K562 (cell line): ENCODE results near the gene MMP28. TPM values are rescaled to one million over a fixed set of nuclear protein-coding genes. Genes with fewer than 3 reads are reported as not detected.

ENCODE experiments used
- ATF7 ChIP-seq: fragments of 450-650 bp; IDR thresholded peaks from 2 replicates; pipeline ENCODE4 v1.7.1; 2014; ENCODE audit warnings: mild to moderate bottlenecking, moderate library complexity
- CBFA2T3 ChIP-seq: fragments of 450-650 bp; IDR thresholded peaks from 2 replicates; pipeline ENCODE4 v1.6.1; 2017
- ETV1 ChIP-seq: fragments of 450-650 bp; conservative IDR thresholded peaks from 2 replicates; pipeline ENCODE4 v1.6.1; 2016; ENCODE audit warnings: missing genetic modification characterization, control low read depth, low read depth, missing compliant biosample characterization
- FOXA3 ChIP-seq, 2 experiments: fragments of 450-650 bp in 1 of 2; sonication (generic) in 1 of 2; formaldehyde crosslinking; IDR thresholded peaks in 1 of 2; conservative IDR thresholded peaks in 1 of 2; 2 replicates each; pipeline versions ENCODE4 v1.4.0 to v1.8.0; 2020 to 2022; ENCODE audit warnings: mild to moderate bottlenecking in 2 of 2, missing genetic modification reagents in 1 of 2
- FOXP1 ChIP-seq: sonication (generic); formaldehyde crosslinking; IDR thresholded peaks from 2 replicates; pipeline ENCODE4 v1.8.0; 2022; ENCODE audit warnings: mild to moderate bottlenecking, missing genetic modification reagents
- HEY1 ChIP-seq: fragments of 250-450 bp; sonication (Bioruptor Pico); IDR thresholded peaks from 2 replicates; pipeline ENCODE4 v1.5.0; 2020; ENCODE audit warnings: mild to moderate bottlenecking, moderate library complexity, borderline replicate concordance
- NCOA2 ChIP-seq, 2 experiments: fragments of 450-650 bp; IDR thresholded peaks; 2 replicates each; pipeline ENCODE4 v1.6.1; 2018; ENCODE audit warnings: mild to moderate bottlenecking in 2 of 2, moderate library complexity in 1 of 2; ENCODE audit not compliant: partially characterized antibody in 2 of 2
- PPARD ChIP-seq: fragments of 250-450 bp; sonication (Bioruptor Pico); IDR thresholded peaks from 2 replicates; pipeline ENCODE4 v1.8.0; 2022; ENCODE audit warnings: inconsistent platforms, mild to moderate bottlenecking, moderate library complexity
- PTBP1 ChIP-seq: fragments of 200-400 bp; formaldehyde crosslinking; IDR thresholded peaks from 2 replicates; pipeline ENCODE4 v1.6.1; 2017; ENCODE audit warnings: low read depth, low read length
- RAD21 ChIP-seq, 2 experiments: fragments of 250-450 bp in 1 of 2; fragments of 450-650 bp in 1 of 2; sonication (Bioruptor Pico) in 1 of 2; formaldehyde crosslinking in 1 of 2; IDR thresholded peaks in 1 of 2; conservative IDR thresholded peaks in 1 of 2; 2 replicates each; pipeline versions ENCODE4 v1.4.0 to v1.8.0; 2020 to 2022; ENCODE audit warnings: mild to moderate bottlenecking in 2 of 2, moderate library complexity in 1 of 2
- SMARCE1 ChIP-seq: fragments of 450-650 bp; IDR thresholded peaks from 2 replicates; pipeline ENCODE4 v1.7.1; 2016; ENCODE audit warnings: mild to moderate bottlenecking
- ZBED1 ChIP-seq: IDR thresholded peaks from 2 replicates; pipeline ENCODE4 v1.6.1; 2014
- ZNF133 ChIP-seq: fragments of 250-450 bp; sonication (Bioruptor Pico); IDR thresholded peaks from 2 replicates; pipeline ENCODE4 v1.4.0; 2020; ENCODE audit warnings: mild to moderate bottlenecking
- ZNF347 ChIP-seq: fragments of 450-650 bp; formaldehyde crosslinking; IDR thresholded peaks from 2 replicates; pipeline ENCODE4 v1.4.0; 2020; ENCODE audit warnings: low read depth, mild to moderate bottlenecking, moderate library complexity
- ZNF586 ChIP-seq: fragments of 450-650 bp; formaldehyde crosslinking; conservative IDR thresholded peaks from 2 replicates; pipeline ENCODE4 v1.4.0; 2020; ENCODE audit warnings: mild to moderate bottlenecking, moderate library complexity
- ZNF764 ChIP-seq: fragments of 250-450 bp; sonication (Bioruptor Pico); IDR thresholded peaks from 2 replicates; pipeline ENCODE4 v1.4.0; 2020; ENCODE audit warnings: low read depth, mild to moderate bottlenecking, moderate library complexity
- polyA plus RNA-seq, 8 experiments: library from polyadenylated mRNA; depleted of rRNA in 4 of 8; stranded (reverse) in 5 of 8; unstranded in 3 of 8; fragments of >200 nt; fragmentation: Nextera tagmentation in 2 of 8; fragmentation: Illumina TruSeq in 1 of 8; extraction: Ambion mirVana in 2 of 8; extraction: Trizol in 1 of 8; gene quantifications; 2 replicates each; pipeline versions ENCODE4 v1.2.1 to v1.2.3, GENCODE V29; 2011 to 2014; ENCODE audit warnings: inconsistent platforms in 1 of 8, missing spikeins in 1 of 8
- total RNA-seq, 7 experiments: library from RNA; depleted of rRNA in 6 of 7; stranded (reverse); fragments of >200 nt in 6 of 7; fragmentation: Illumina TruSeq in 2 of 7; extraction: Trizol in 2 of 7; gene quantifications; 2 replicates each; pipeline versions ENCODE4 v1.2.1 to v1.2.3, GENCODE V29; 2011 to 2021; ENCODE audit warnings: low replicate concordance in 1 of 7
- TF ChIP-seq, protein P1 (sequence below): fragments of 450-650 bp; formaldehyde crosslinking; IDR thresholded peaks from 2 replicates; pipeline ENCODE4 v1.4.0; 2020; ENCODE audit warnings: mild to moderate bottlenecking, moderate library complexity
- TF ChIP-seq, protein P2 (sequence below): sonication (generic); formaldehyde crosslinking; IDR thresholded peaks from 2 replicates; pipeline ENCODE4 v1.8.0; 2022; ENCODE audit warnings: missing genetic modification reagents, mild to moderate bottlenecking, borderline replicate concordance
- TF ChIP-seq, protein P3 (sequence below): sonication (generic); formaldehyde crosslinking; IDR thresholded peaks from 2 replicates; pipeline ENCODE4 v1.8.0; 2022; ENCODE audit warnings: mild to moderate bottlenecking, missing genetic modification reagents
- TF ChIP-seq, protein P4 (sequence below): sonication (generic); formaldehyde crosslinking; IDR thresholded peaks from 2 replicates; pipeline ENCODE4 v1.8.1; 2023; ENCODE audit warnings: mild to moderate bottlenecking, missing genetic modification reagents

Gene MMP28
- total and polyA plus RNA-seq, 9 of the 15 experiments (the other 6 are each of a cell fraction or from before 2014, with no cell fraction given) = not detected

DNA sequence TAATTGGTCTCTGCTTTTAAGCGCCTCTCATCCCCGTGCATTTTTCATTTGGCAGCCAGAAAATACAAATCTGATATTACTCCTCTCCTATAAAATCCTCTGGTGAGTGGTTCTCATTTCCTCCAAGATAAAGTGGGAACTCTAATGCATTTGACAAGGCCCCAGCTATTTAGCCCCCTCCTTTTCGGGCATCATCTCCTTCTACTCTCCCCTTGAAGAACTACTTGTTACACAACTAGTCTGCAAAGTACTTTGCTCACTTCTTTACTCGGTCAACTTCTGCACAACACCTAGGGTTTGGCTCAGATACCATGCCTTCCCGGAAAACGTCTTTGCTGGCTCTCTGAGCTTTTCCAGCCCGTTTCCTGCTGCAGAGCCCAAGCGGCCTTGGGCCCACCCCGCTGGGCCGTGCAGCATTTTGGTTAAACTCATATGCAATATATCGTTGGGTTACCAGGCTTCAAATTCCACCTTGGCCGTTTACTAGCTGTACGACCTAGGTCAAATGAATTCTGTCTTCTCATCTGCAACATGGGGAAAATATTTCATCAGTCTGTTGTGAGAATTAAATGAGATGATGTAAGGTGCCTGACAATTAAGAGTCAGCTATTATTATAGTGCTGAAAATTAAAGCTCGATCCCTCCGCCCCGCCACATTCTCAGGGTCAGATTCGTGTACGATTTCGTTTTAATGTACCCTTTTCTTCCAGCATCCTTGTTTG is 13.0 kb upstream of the MMP28 start (continued):
- no peak for TF ChIP-seq ZNF347 (CRISPR knock-in tag)
- TF ChIP-seq ZBED1 = no peak
- no peak for TF ChIP-seq ATF7
- TF ChIP-seq CBFA2T3 = no peak
- TF ChIP-seq, protein P1, sequence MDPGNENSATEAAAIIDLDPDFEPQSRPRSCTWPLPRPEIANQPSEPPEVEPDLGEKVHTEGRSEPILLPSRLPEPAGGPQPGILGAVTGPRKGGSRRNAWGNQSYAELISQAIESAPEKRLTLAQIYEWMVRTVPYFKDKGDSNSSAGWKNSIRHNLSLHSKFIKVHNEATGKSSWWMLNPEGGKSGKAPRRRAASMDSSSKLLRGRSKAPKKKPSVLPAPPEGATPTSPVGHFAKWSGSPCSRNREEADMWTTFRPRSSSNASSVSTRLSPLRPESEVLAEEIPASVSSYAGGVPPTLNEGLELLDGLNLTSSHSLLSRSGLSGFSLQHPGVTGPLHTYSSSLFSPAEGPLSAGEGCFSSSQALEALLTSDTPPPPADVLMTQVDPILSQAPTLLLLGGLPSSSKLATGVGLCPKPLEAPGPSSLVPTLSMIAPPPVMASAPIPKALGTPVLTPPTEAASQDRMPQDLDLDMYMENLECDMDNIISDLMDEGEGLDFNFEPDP (CRISPR knock-in tag) = no peak
- TF ChIP-seq, protein P2, sequence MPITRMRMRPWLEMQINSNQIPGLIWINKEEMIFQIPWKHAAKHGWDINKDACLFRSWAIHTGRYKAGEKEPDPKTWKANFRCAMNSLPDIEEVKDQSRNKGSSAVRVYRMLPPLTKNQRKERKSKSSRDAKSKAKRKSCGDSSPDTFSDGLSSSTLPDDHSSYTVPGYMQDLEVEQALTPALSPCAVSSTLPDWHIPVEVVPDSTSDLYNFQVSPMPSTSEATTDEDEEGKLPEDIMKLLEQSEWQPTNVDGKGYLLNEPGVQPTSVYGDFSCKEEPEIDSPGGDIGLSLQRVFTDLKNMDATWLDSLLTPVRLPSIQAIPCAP (CRISPR knock-in tag) = no peak
- TF ChIP-seq PPARD (CRISPR knock-in tag) = no peak
- TF ChIP-seq ZNF764 (CRISPR knock-in tag) = no peak
- TF ChIP-seq FOXP1 (CRISPR knock-in tag) = no peak
- TF ChIP-seq ZNF133 (CRISPR knock-in tag) = no peak
- TF ChIP-seq RAD21 (CRISPR knock-in tag; conservative IDR thresholded peaks at IDR 0.05 in 1 of 2, IDR thresholded peaks at IDR 0.05 in 1 of 2) = no peak
- TF ChIP-seq FOXA3 (CRISPR knock-in tag; conservative IDR thresholded peaks at IDR 0.05 in 1 of 2, IDR thresholded peaks at IDR 0.05 in 1 of 2) = no peak
- no peak for TF ChIP-seq HEY1 (CRISPR knock-in tag)
- TF ChIP-seq, protein P3, sequence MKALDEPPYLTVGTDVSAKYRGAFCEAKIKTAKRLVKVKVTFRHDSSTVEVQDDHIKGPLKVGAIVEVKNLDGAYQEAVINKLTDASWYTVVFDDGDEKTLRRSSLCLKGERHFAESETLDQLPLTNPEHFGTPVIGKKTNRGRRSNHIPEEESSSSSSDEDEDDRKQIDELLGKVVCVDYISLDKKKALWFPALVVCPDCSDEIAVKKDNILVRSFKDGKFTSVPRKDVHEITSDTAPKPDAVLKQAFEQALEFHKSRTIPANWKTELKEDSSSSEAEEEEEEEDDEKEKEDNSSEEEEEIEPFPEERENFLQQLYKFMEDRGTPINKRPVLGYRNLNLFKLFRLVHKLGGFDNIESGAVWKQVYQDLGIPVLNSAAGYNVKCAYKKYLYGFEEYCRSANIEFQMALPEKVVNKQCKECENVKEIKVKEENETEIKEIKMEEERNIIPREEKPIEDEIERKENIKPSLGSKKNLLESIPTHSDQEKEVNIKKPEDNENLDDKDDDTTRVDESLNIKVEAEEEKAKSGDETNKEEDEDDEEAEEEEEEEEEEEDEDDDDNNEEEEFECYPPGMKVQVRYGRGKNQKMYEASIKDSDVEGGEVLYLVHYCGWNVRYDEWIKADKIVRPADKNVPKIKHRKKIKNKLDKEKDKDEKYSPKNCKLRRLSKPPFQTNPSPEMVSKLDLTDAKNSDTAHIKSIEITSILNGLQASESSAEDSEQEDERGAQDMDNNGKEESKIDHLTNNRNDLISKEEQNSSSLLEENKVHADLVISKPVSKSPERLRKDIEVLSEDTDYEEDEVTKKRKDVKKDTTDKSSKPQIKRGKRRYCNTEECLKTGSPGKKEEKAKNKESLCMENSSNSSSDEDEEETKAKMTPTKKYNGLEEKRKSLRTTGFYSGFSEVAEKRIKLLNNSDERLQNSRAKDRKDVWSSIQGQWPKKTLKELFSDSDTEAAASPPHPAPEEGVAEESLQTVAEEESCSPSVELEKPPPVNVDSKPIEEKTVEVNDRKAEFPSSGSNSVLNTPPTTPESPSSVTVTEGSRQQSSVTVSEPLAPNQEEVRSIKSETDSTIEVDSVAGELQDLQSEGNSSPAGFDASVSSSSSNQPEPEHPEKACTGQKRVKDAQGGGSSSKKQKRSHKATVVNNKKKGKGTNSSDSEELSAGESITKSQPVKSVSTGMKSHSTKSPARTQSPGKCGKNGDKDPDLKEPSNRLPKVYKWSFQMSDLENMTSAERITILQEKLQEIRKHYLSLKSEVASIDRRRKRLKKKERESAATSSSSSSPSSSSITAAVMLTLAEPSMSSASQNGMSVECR (CRISPR knock-in tag) = no peak
- no peak for TF ChIP-seq PTBP1
- TF ChIP-seq SMARCE1 = no peak
- TF ChIP-seq, protein P4, sequence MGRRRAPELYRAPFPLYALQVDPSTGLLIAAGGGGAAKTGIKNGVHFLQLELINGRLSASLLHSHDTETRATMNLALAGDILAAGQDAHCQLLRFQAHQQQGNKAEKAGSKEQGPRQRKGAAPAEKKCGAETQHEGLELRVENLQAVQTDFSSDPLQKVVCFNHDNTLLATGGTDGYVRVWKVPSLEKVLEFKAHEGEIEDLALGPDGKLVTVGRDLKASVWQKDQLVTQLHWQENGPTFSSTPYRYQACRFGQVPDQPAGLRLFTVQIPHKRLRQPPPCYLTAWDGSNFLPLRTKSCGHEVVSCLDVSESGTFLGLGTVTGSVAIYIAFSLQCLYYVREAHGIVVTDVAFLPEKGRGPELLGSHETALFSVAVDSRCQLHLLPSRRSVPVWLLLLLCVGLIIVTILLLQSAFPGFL (CRISPR knock-in tag) = no peak
- no peak for TF ChIP-seq NCOA2 (IDR thresholded peaks at IDR 0.05; ENCODE audit: partially characterized antibody in 2 of 2)
- TF ChIP-seq ZNF586 (CRISPR knock-in tag) = no peak
- no peak for TF ChIP-seq ETV1 (tag)
